ENCODE results near the gene PLEKHA4. TPM values are rescaled to one million over a fixed set of nuclear protein-coding genes. Genes with fewer than 3 reads are reported as not detected.

PLEKHA4 gene
- total RNA-seq, 1 donor from 2014 or later = 14.1 TPM

GRCh38 chr19:48867123-48867745 lies 1.2 kb downstream of the PLEKHA4 start:
- Histone ChIP-seq H3K27me3 (ENCODE audit: control insufficient read depth in 3 of 3, insufficient read depth in 3 of 3, low read length in 3 of 3) (no peaks in the 10 kb centered on the region), H3K36me3 (ENCODE audit: control insufficient read depth in 3 of 3, insufficient read depth in 3 of 3, low read length in 3 of 3) (peaks cover 0 to 2% (median 0%) of the 10 kb centered on the region in 3 donors), H3K4me3 (ENCODE audit: low read length in 3 of 3) (peak overlapping the region; percentile 46 to 72 (median 58)), H3K9me3 (ENCODE audit: control insufficient read depth in 3 of 3, low read length in 3 of 3) (no peaks in the 10 kb centered on the region), H3K9ac (ENCODE audit: low read depth in 1 of 3, low read length in 3 of 3) (peak overlapping the region in 2 of 3 donors; percentile 67 to 81), H3K27ac (ENCODE audit: low read depth, low read length) (peak overlapping the region; percentile 85), H3K4me1 (ENCODE audit: control insufficient read depth in 3 of 3, insufficient read depth in 3 of 3, low read length in 3 of 3) (peaks cover 15 to 31% (median 28%) of the 10 kb centered on the region in 3 donors)

- H3K4me3 ChIP-seq (ENCODE audit: low read length in 3 of 3) = no peak overlapping the region
- peaks cover 15 to 31% (median 25%) of the 10 kb centered on the region in 3 donors for H3K4me1 ChIP-seq (ENCODE audit: control insufficient read depth in 3 of 3, insufficient read depth in 3 of 3, low read length in 3 of 3)
- H3K9me3 ChIP-seq (ENCODE audit: control insufficient read depth in 3 of 3, low read length in 3 of 3) = no peaks in the 10 kb centered on the region
- H3K36me3 ChIP-seq (ENCODE audit: control insufficient read depth in 3 of 3, insufficient read depth in 3 of 3, low read length in 3 of 3) = peaks cover 0 to 2% (median 0%) of the 10 kb centered on the region in 3 donors
- peak overlapping the region; percentile 30 for H3K27ac ChIP-seq (ENCODE audit: low read depth, low read length)
- H3K9ac ChIP-seq (ENCODE audit: low read depth in 1 of 3, low read length in 3 of 3) = peak overlapping the region in 1 of 3 donors; percentile 20
- no peaks in the 10 kb centered on the region for H3K27me3 ChIP-seq (ENCODE audit: control insufficient read depth in 3 of 3, insufficient read depth in 3 of 3, low read length in 3 of 3)
Observed at GRCh38 chr19:48866692-48867091, 1.7 kb downstream of the PLEKHA4 start.

GRCh38 chr19:48862827-48863226 lies 5.6 kb downstream of the PLEKHA4 start:
- Histone ChIP-seq H3K27ac (ENCODE audit: low read depth, low read length) (no peak overlapping the region), H3K9ac (ENCODE audit: low read depth in 1 of 3, low read length in 3 of 3) (no peak overlapping the region), H3K9me3 (ENCODE audit: control insufficient read depth in 3 of 3, low read length in 3 of 3) (no peaks in the 10 kb centered on the region), H3K36me3 (ENCODE audit: control insufficient read depth in 3 of 3, insufficient read depth in 3 of 3, low read length in 3 of 3) (peaks cover 0 to 5% (median 2%) of the 10 kb centered on the region in 3 donors), H3K27me3 (ENCODE audit: control insufficient read depth in 3 of 3, insufficient read depth in 3 of 3, low read length in 3 of 3) (no peaks in the 10 kb centered on the region), H3K4me1 (ENCODE audit: control insufficient read depth in 3 of 3, insufficient read depth in 3 of 3, low read length in 3 of 3) (peaks cover 5 to 16% (median 15%) of the 10 kb centered on the region in 3 donors), H3K4me3 (ENCODE audit: low read length in 3 of 3) (no peak overlapping the region)

- no peak overlapping the region for H3K27ac ChIP-seq (ENCODE audit: low read depth, low read length)
- H3K9ac ChIP-seq (ENCODE audit: low read depth in 1 of 3, low read length in 3 of 3) = no peak overlapping the region
- H3K36me3 ChIP-seq (ENCODE audit: control insufficient read depth in 3 of 3, insufficient read depth in 3 of 3, low read length in 3 of 3) = peaks cover 0 to 5% (median 2%) of the 10 kb centered on the region in 3 donors
Observed at GRCh38 chr19:48861313-48861712, 7.1 kb downstream of the PLEKHA4 start.

GRCh38 chr19:48859711-48860572 lies 8.5 kb downstream of the PLEKHA4 start:
- peaks cover 0 to 4% (median 4%) of the 10 kb centered on the region in 3 donors for H3K4me1 ChIP-seq (ENCODE audit: control insufficient read depth in 3 of 3, insufficient read depth in 3 of 3, low read length in 3 of 3)
- no peak overlapping the region for H3K9ac ChIP-seq (ENCODE audit: low read depth in 1 of 3, low read length in 3 of 3)
- H3K27me3 ChIP-seq (ENCODE audit: control insufficient read depth in 3 of 3, insufficient read depth in 3 of 3, low read length in 3 of 3) = no peaks in the 10 kb centered on the region
- no peak overlapping the region for H3K4me3 ChIP-seq (ENCODE audit: low read length in 3 of 3)
- no peaks in the 10 kb centered on the region for H3K9me3 ChIP-seq (ENCODE audit: control insufficient read depth in 3 of 3, low read length in 3 of 3)
- no peak overlapping the region for H3K27ac ChIP-seq (ENCODE audit: low read depth, low read length)
- peaks cover 0 to 5% (median 2%) of the 10 kb centered on the region in 3 donors for H3K36me3 ChIP-seq (ENCODE audit: control insufficient read depth in 3 of 3, insufficient read depth in 3 of 3, low read length in 3 of 3)

More at GRCh38 chr19:48861313-48861712, 7.1 kb downstream of the PLEKHA4 start:
- H3K4me1 ChIP-seq (ENCODE audit: control insufficient read depth in 3 of 3, insufficient read depth in 3 of 3, low read length in 3 of 3) = peaks cover 0 to 4% (median 4%) of the 10 kb centered on the region in 3 donors
- no peak overlapping the region for H3K4me3 ChIP-seq (ENCODE audit: low read length in 3 of 3)
- H3K9me3 ChIP-seq (ENCODE audit: control insufficient read depth in 3 of 3, low read length in 3 of 3) = no peaks in the 10 kb centered on the region
- H3K27me3 ChIP-seq (ENCODE audit: control insufficient read depth in 3 of 3, insufficient read depth in 3 of 3, low read length in 3 of 3) = no peaks in the 10 kb centered on the region

GRCh38 chr19:48858984-48859710 lies 9.3 kb downstream of the PLEKHA4 start:
- H3K9ac ChIP-seq (ENCODE audit: low read depth in 1 of 3, low read length in 3 of 3) = no peak overlapping the region
- H3K9me3 ChIP-seq (ENCODE audit: control insufficient read depth in 3 of 3, low read length in 3 of 3) = no peaks in the 10 kb centered on the region
- peaks cover 0 to 5% (median 0%) of the 10 kb centered on the region in 3 donors for H3K36me3 ChIP-seq (ENCODE audit: control insufficient read depth in 3 of 3, insufficient read depth in 3 of 3, low read length in 3 of 3)
- H3K4me3 ChIP-seq (ENCODE audit: low read length in 3 of 3) = no peak overlapping the region
- no peaks in the 10 kb centered on the region for H3K27me3 ChIP-seq (ENCODE audit: control insufficient read depth in 3 of 3, insufficient read depth in 3 of 3, low read length in 3 of 3)
- H3K27ac ChIP-seq (ENCODE audit: low read depth, low read length) = no peak overlapping the region
- peaks cover 0 to 4% (median 4%) of the 10 kb centered on the region in 3 donors for H3K4me1 ChIP-seq (ENCODE audit: control insufficient read depth in 3 of 3, insufficient read depth in 3 of 3, low read length in 3 of 3)

- H3K9me3 ChIP-seq (ENCODE audit: control insufficient read depth in 3 of 3, low read length in 3 of 3) = no peaks in the 10 kb centered on the region
- peaks cover 0 to 7% (median 0%) of the 10 kb centered on the region in 3 donors for H3K36me3 ChIP-seq (ENCODE audit: control insufficient read depth in 3 of 3, insufficient read depth in 3 of 3, low read length in 3 of 3)
- H3K4me1 ChIP-seq (ENCODE audit: control insufficient read depth in 3 of 3, insufficient read depth in 3 of 3, low read length in 3 of 3) = no peaks in the 10 kb centered on the region
Observed at GRCh38 chr19:48856921-48857320, 11.5 kb downstream of the PLEKHA4 start.

GRCh38 chr19:48854103-48854502 lies 14.3 kb downstream of the PLEKHA4 start:
- H3K4me3 ChIP-seq (ENCODE audit: low read length in 3 of 3) = no peak overlapping the region
- H3K36me3 ChIP-seq (ENCODE audit: control insufficient read depth in 3 of 3, insufficient read depth in 3 of 3, low read length in 3 of 3) = peaks cover 0 to 2% (median 0%) of the 10 kb centered on the region in 3 donors
- no peaks in the 10 kb centered on the region for H3K4me1 ChIP-seq (ENCODE audit: control insufficient read depth in 3 of 3, insufficient read depth in 3 of 3, low read length in 3 of 3)
- no peak overlapping the region for H3K9ac ChIP-seq (ENCODE audit: low read depth in 1 of 3, low read length in 3 of 3)
- no peak overlapping the region for H3K27ac ChIP-seq (ENCODE audit: low read depth, low read length)
- no peaks in the 10 kb centered on the region for H3K9me3 ChIP-seq (ENCODE audit: control insufficient read depth in 3 of 3, low read length in 3 of 3)
- H3K27me3 ChIP-seq (ENCODE audit: control insufficient read depth in 3 of 3, insufficient read depth in 3 of 3, low read length in 3 of 3) = no peaks in the 10 kb centered on the region

More at GRCh38 chr19:48856921-48857320, 11.5 kb downstream of the PLEKHA4 start:
- Histone ChIP-seq H3K27me3 (ENCODE audit: control insufficient read depth in 3 of 3, insufficient read depth in 3 of 3, low read length in 3 of 3) (no peaks in the 10 kb centered on the region), H3K27ac (ENCODE audit: low read depth, low read length) (no peak overlapping the region), H3K9ac (ENCODE audit: low read depth in 1 of 3, low read length in 3 of 3) (no peak overlapping the region), H3K4me3 (ENCODE audit: low read length in 3 of 3) (no peak overlapping the region)

- H3K9ac ChIP-seq (ENCODE audit: low read depth in 1 of 3, low read length in 3 of 3) = no peak overlapping the region
- H3K4me3 ChIP-seq (ENCODE audit: low read length in 3 of 3) = no peak overlapping the region
- H3K36me3 ChIP-seq (ENCODE audit: control insufficient read depth in 3 of 3, insufficient read depth in 3 of 3, low read length in 3 of 3) = peaks cover 0 to 2% (median 0%) of the 10 kb centered on the region in 3 donors
- H3K27ac ChIP-seq (ENCODE audit: low read depth, low read length) = no peak overlapping the region
- no peaks in the 10 kb centered on the region for H3K9me3 ChIP-seq (ENCODE audit: control insufficient read depth in 3 of 3, low read length in 3 of 3)
- no peaks in the 10 kb centered on the region for H3K4me1 ChIP-seq (ENCODE audit: control insufficient read depth in 3 of 3, insufficient read depth in 3 of 3, low read length in 3 of 3)
- no peaks in the 10 kb centered on the region for H3K27me3 ChIP-seq (ENCODE audit: control insufficient read depth in 3 of 3, insufficient read depth in 3 of 3, low read length in 3 of 3)
Observed at GRCh38 chr19:48853483-48853882, 14.9 kb downstream of the PLEKHA4 start.

All from skeletal muscle tissue (tissue), 4 donors.